ENCODE measurements around the gene SMIM5. TPM values are rescaled to one million over a fixed set of nuclear protein-coding genes. Genes with fewer than 3 reads are reported as not detected.

SMIM5 gene
- total and polyA plus RNA-seq, 2 of the 13 experiments (the other 11 are each of a cell fraction or from before 2014, with no cell fraction given): not detected

GRCh38 chr17:75601057-75601987 lies 31.9 kb upstream of the SMIM5 start (continued):
- TF ChIP-seq KLF16 (CRISPR knock-in tag; IDR thresholded peaks at IDR 0.05) (peak in 1 of 2 experiments; percentile 55; a peak in 1 of 4 replicates), ZNF430 (CRISPR knock-in tag; IDR thresholded peaks at IDR 0.05) (no peak), BCL3 (CRISPR knock-in tag; IDR thresholded peaks at IDR 0.05) (peak; percentile 84), TBL1XR1 (IDR thresholded peaks at IDR 0.05; ENCODE audit: borderline replicate concordance, low read length, partially characterized antibody) (no peak), ZSCAN21 (CRISPR knock-in tag; IDR thresholded peaks at IDR 0.05; ENCODE audit: borderline replicate concordance) (peak; percentile 5; the same call in 1 of the 2 replicates), SNRNP70 (IDR thresholded peaks at IDR 0.05; ENCODE audit: low read depth, low read length) (no peak), ZBTB34 (CRISPR knock-in tag; IDR thresholded peaks at IDR 0.05) (no peak), FOSL2 (CRISPR knock-in tag; IDR thresholded peaks at IDR 0.05) (peak; percentile 75), KDM2A (CRISPR knock-in tag; IDR thresholded peaks at IDR 0.05; ENCODE audit: borderline replicate concordance, low read depth) (peak; percentile 62), ZNF644 (CRISPR knock-in tag; IDR thresholded peaks at IDR 0.05; ENCODE audit: low read depth) (no peak), ZNF598 (CRISPR knock-in tag; IDR thresholded peaks at IDR 0.05; ENCODE audit: borderline replicate concordance) (peak; percentile 70; the same call in 1 of the 2 replicates), ZMYM3 (CRISPR knock-in tag; IDR thresholded peaks at IDR 0.05) (peak; percentile 73)
- TF ChIP-seq, protein P1, sequence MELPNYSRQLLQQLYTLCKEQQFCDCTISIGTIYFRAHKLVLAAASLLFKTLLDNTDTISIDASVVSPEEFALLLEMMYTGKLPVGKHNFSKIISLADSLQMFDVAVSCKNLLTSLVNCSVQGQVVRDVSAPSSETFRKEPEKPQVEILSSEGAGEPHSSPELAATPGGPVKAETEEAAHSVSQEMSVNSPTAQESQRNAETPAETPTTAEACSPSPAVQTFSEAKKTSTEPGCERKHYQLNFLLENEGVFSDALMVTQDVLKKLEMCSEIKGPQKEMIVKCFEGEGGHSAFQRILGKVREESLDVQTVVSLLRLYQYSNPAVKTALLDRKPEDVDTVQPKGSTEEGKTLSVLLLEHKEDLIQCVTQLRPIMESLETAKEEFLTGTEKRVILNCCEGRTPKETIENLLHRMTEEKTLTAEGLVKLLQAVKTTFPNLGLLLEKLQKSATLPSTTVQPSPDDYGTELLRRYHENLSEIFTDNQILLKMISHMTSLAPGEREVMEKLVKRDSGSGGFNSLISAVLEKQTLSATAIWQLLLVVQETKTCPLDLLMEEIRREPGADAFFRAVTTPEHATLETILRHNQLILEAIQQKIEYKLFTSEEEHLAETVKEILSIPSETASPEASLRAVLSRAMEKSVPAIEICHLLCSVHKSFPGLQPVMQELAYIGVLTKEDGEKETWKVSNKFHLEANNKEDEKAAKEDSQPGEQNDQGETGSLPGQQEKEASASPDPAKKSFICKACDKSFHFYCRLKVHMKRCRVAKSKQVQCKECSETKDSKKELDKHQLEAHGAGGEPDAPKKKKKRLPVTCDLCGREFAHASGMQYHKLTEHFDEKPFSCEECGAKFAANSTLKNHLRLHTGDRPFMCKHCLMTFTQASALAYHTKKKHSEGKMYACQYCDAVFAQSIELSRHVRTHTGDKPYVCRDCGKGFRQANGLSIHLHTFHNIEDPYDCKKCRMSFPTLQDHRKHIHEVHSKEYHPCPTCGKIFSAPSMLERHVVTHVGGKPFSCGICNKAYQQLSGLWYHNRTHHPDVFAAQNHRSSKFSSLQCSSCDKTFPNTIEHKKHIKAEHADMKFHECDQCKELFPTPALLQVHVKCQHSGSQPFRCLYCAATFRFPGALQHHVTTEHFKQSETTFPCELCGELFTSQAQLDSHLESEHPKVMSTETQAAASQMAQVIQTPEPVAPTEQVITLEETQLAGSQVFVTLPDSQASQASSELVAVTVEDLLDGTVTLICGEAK (IDR thresholded peaks at IDR 0.05): no peak
- TF ChIP-seq, protein P1 (CRISPR knock-in tag; IDR thresholded peaks at IDR 0.05): no peak

Data from HepG2 (cell line).